H1 (cell line): ENCODE measurements around the gene SCNN1A. TPM values are rescaled to one million over a fixed set of nuclear protein-coding genes. Genes with fewer than 3 reads are reported as not detected.

Experiments used
- CTCF ChIA-PET: fragments of 300-600 bp; sonication (Branson Sonifier 250); formaldehyde crosslinking; loops from one replicate; lab custom pipeline; 2021; ENCODE audit not compliant: partially characterized antibody; lab: Charles Lee
- POLR2A ChIA-PET: fragments of 300-600 bp; sonication (Branson Sonifier 250); formaldehyde crosslinking; loops from one replicate; lab custom pipeline; 2021; ENCODE audit warnings: inconsistent platforms; ENCODE audit not compliant: partially characterized antibody; lab: Charles Lee
- DNase-seq, 2 experiments: peaks; one replicate each; pipeline versions ENCODE4 v3.0.0 to v3.0.0-alpha.2; 2010 to 2022; ENCODE audit warnings: low spot score in 2 of 2, low read depth in 1 of 2, mixed read lengths in 1 of 2
- FAIRE-seq: peaks from 2 replicates; lab custom pipeline; 2011; peaks lifted over from hg19 to GRCh38; lab: Jason Lieb, UNC
- H2AFZ ChIP-seq: 2 replicates; pipeline ENCODE4 v1.8.1; 2012; ENCODE audit warnings: low read length, inconsistent platforms
- H2AK5ac ChIP-seq: 2 replicates; pipeline ENCODE4 v1.6.1; 2013; ENCODE audit warnings: low read depth, low read length
- H2BK120ac ChIP-seq: replicated peaks from 2 replicates; pipeline ENCODE3; 2013; ENCODE audit warnings: low read depth, low read length, inconsistent platforms
- H2BK12ac ChIP-seq: 2 replicates; pipeline ENCODE4 v1.6.1; 2013; ENCODE audit warnings: low read depth, low read length
- H2BK15ac ChIP-seq: 2 replicates; pipeline ENCODE4 v1.6.1; 2013; ENCODE audit warnings: low read length
- H2BK20ac ChIP-seq: 2 replicates; pipeline ENCODE4 v1.6.1; 2013; ENCODE audit warnings: low read length
- H2BK5ac ChIP-seq: 2 replicates; pipeline ENCODE4 v1.6.1; 2013; ENCODE audit warnings: low read depth, low read length
- H3K14ac ChIP-seq: 2 replicates; pipeline ENCODE4 v1.6.1; 2013; ENCODE audit warnings: inconsistent platforms; ENCODE audit not compliant: insufficient read length
- H3K18ac ChIP-seq: 2 replicates; pipeline ENCODE4 v1.6.1; 2013; ENCODE audit warnings: low read length; ENCODE audit errors: extremely low read depth
- H3K23ac ChIP-seq: 2 replicates; pipeline ENCODE4 v1.6.1; 2013; ENCODE audit warnings: inconsistent platforms; ENCODE audit not compliant: insufficient read length
- H3K23me2 ChIP-seq: 2 replicates; pipeline ENCODE4 v1.6.1; 2013; ENCODE audit warnings: low read depth, low read length
- H3K27ac ChIP-seq: 2 replicates; pipeline ENCODE4 v1.6.1; 2011; ENCODE audit warnings: low read depth, low read length, inconsistent platforms
- H3K27me3 ChIP-seq, 4 experiments: replicated peaks in 1 of 4; 1 replicate in 1 of 4; 2 replicates in 3 of 4; pipeline versions ENCODE4 v1.6.1 to v1.8.1; 2011 to 2013; ENCODE audit warnings: low read length in 3 of 4, mild to moderate bottlenecking in 3 of 4, inconsistent platforms in 2 of 4, mixed read lengths in 2 of 4, moderate library complexity in 1 of 4; ENCODE audit not compliant: control insufficient read depth in 3 of 4, insufficient read depth in 3 of 4; ENCODE audit errors: extremely low read depth in 1 of 4
- H3K36me3 ChIP-seq, 4 experiments: 2 replicates each; pipeline versions ENCODE4 v1.6.1 to v1.8.1; 2011 to 2013; ENCODE audit warnings: mild to moderate bottlenecking in 4 of 4, low read length in 3 of 4, moderate library complexity in 2 of 4, control low read depth in 1 of 4, inconsistent platforms in 1 of 4; ENCODE audit not compliant: insufficient read depth in 4 of 4, control insufficient read depth in 2 of 4
- H3K4ac ChIP-seq: replicated peaks from 2 replicates; pipeline ENCODE3; 2013; ENCODE audit warnings: low read length, low read depth, mixed read lengths, inconsistent platforms; ENCODE audit not compliant: insufficient read length
- H3K4me1 ChIP-seq, 4 experiments: replicated peaks in 1 of 4; 1 replicate in 1 of 4; 2 replicates in 3 of 4; pipeline versions ENCODE4 v1.6.1 to v1.8.1; 2011 to 2013; ENCODE audit warnings: low read length in 3 of 4, inconsistent platforms in 2 of 4, mixed read lengths in 1 of 4; ENCODE audit not compliant: insufficient read depth in 4 of 4, control insufficient read depth in 3 of 4
- H3K4me2 ChIP-seq, 2 experiments: 2 replicates each; pipeline versions ENCODE4 v1.6.1 to v1.8.1; 2011 to 2013; ENCODE audit warnings: low read depth in 2 of 2, low read length in 2 of 2, control low read depth in 1 of 2, inconsistent platforms in 1 of 2, mild to moderate bottlenecking in 1 of 2; ENCODE audit not compliant: insufficient read depth in 1 of 2
- H3K4me3 ChIP-seq, 4 experiments: fragments of 200-600, 300-600 bp in 1 of 4; sonication (generic), shearing (Covaris generic), sonication (Bioruptor Twin) in 1 of 4; 2 replicates each; pipeline versions ENCODE4 v1.5.1 to v1.8.1; 2011 to 2016; ENCODE audit warnings: low read length in 4 of 4, low read depth in 3 of 4, control low read depth in 2 of 4, inconsistent platforms in 2 of 4, mild to moderate bottlenecking in 2 of 4, mixed read lengths in 1 of 4, moderate library complexity in 1 of 4; ENCODE audit not compliant: insufficient read depth in 2 of 4; ENCODE audit errors: extremely low read depth in 1 of 4
- H3K56ac ChIP-seq: replicated peaks from 2 replicates; pipeline ENCODE3; 2013; ENCODE audit warnings: low read depth, mild to moderate bottlenecking, mixed read lengths, low read length, inconsistent platforms; ENCODE audit not compliant: insufficient read length
- H3K79me1 ChIP-seq: 2 replicates; pipeline ENCODE4 v1.6.1; 2013; ENCODE audit warnings: low read depth, low read length, control low read depth
- H3K79me2 ChIP-seq, 2 experiments: 2 replicates each; pipeline versions ENCODE4 v1.6.1 to v1.8.1; 2012 to 2013; ENCODE audit warnings: low read length in 2 of 2, mild to moderate bottlenecking in 2 of 2, inconsistent platforms in 1 of 2; ENCODE audit not compliant: insufficient read depth in 2 of 2, control insufficient read depth in 1 of 2
- H3K9ac ChIP-seq, 4 experiments: replicated peaks in 1 of 4; 1 replicate in 1 of 4; 2 replicates in 3 of 4; pipeline versions ENCODE4 v1.6.1 to v1.8.1; 2011 to 2013; ENCODE audit warnings: low read depth in 3 of 4, low read length in 3 of 4, control low read depth in 2 of 4, mild to moderate bottlenecking in 2 of 4, moderate library complexity in 2 of 4, inconsistent platforms in 1 of 4; ENCODE audit errors: extremely low read depth in 1 of 4
- H3K9me3 ChIP-seq, 2 experiments: 2 replicates each; pipeline versions ENCODE4 v1.6.1 to v1.8.1; 2012 to 2013; ENCODE audit warnings: mild to moderate bottlenecking in 2 of 2, moderate library complexity in 2 of 2, control low read depth in 1 of 2, inconsistent platforms in 1 of 2, low read depth in 1 of 2, low read length in 1 of 2, mixed read lengths in 1 of 2; ENCODE audit not compliant: insufficient read depth in 2 of 2
- H4K20me1 ChIP-seq, 2 experiments: replicated peaks in 1 of 2; 2 replicates each; pipeline versions ENCODE3 to v1.8.1; 2011 to 2013; ENCODE audit warnings: inconsistent platforms in 2 of 2, low read length in 2 of 2, mild to moderate bottlenecking in 1 of 2; ENCODE audit not compliant: insufficient read depth in 2 of 2, control insufficient read depth in 1 of 2
- H4K5ac ChIP-seq: 2 replicates; pipeline ENCODE4 v1.6.1; 2013; ENCODE audit warnings: low read length, low read depth, mixed read lengths, inconsistent platforms; ENCODE audit not compliant: insufficient read length
- H4K8ac ChIP-seq: 2 replicates; pipeline ENCODE4 v1.8.0; 2013; ENCODE audit warnings: mild to moderate bottlenecking, moderate library complexity, low read length, inconsistent platforms; ENCODE audit not compliant: insufficient read depth; ENCODE audit errors: extremely low read depth
- H4K91ac ChIP-seq: replicated peaks from 2 replicates; pipeline ENCODE3; 2013; ENCODE audit warnings: low read length, mixed read lengths, inconsistent platforms; ENCODE audit not compliant: insufficient read length
- CBX5 ChIP-seq: fragments of 300-800, 300-1000 bp; sonication (generic); IDR thresholded peaks from 2 replicates; pipeline ENCODE4 v1.7.1; 2016; ENCODE audit warnings: antibody characterized with exemption, low read length, low read depth
- JUND ChIP-seq: IDR thresholded peaks from 2 replicates; pipeline ENCODE4 v1.6.1; 2011; ENCODE audit warnings: mild to moderate bottlenecking, improper control_type of control experiment, low read length
- WGBS, 2 experiments: shearing (Covaris generic) in 1 of 2; methylation state at CpG; one replicate each; pipeline versions ENCODE4 v1.1.6 to v1.1.7; 2013 to 2015; ENCODE audit warnings: low lambda C conversion rate in 2 of 2, mixed read lengths in 2 of 2, inconsistent platforms in 1 of 2, low coverage in 1 of 2, missing lambda C conversion rate in 1 of 2; ENCODE audit not compliant: insufficient replicate concordance in 2 of 2, insufficient coverage in 1 of 2, insufficient read length in 1 of 2; ENCODE audit errors: extremely low coverage in 1 of 2, missing lambda C conversion rate in 1 of 2; 5-methylcytosine and 5-hydroxymethylcytosine counted together
- polyA plus RNA-seq, 7 experiments: library from polyadenylated mRNA; depleted of rRNA in 3 of 7; stranded (reverse) in 5 of 7; unstranded in 2 of 7; fragments of >200 nt in 5 of 7; fragments of 200-250 nt in 2 of 7; gene quantifications; 1 replicate in 5 of 7; 2 replicates in 1 of 7; 4 replicates in 1 of 7; pipeline versions ENCODE4 v1.2.1 to v1.2.3, GENCODE V29; 2011 to 2013; ENCODE audit warnings: missing spikeins in 2 of 7, mixed read lengths in 2 of 7
- total RNA-seq: library from RNA; stranded (reverse); fragmentation: NEBNext Ultra II Directional; extraction: Animal tissue kit (Norgen Biotek cat#: 25700); gene quantifications from 2 replicates; pipeline ENCODE4 v1.2.1, GENCODE V29; 2021

SCNN1A gene
- total and polyA plus RNA-seq, 2 of the 8 experiments (the other 6 are each of a cell fraction or from before 2014, with no cell fraction given), result 85.5 to 156 TPM

DNA sequence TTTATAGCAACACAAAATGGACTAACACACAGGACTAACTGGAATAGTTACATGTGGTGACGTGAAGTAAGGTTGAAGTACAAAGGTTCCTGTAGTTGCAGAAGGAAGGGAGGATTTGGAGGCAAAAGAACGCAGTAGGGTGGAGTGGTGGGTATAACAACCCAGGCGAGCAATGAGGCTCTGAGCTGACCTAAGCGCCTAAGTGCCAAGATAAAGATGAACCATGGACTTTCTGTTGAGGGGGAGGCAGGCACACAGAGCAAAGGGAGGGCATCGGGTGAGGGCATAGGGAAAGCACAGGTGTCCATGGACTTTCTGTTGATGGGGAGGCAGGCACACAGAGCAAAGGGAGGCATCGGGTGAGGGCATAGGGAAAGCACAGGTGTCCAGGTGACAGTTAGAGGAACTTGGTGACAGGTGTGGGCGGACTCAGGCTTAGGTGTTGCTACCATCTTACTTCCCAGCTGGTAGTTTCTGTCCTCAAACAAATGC is 15.2 kb downstream of the SCNN1A start:
- Histone ChIP-seq H2BK120ac (no peak overlapping the region), H3K4ac (no peak overlapping the region), H2BK20ac (no peak overlapping the region), H2AFZ (no peak overlapping the region), H3K23ac (no peak overlapping the region), H3K56ac (no peak overlapping the region), H3K27me3 (no peaks in the 10 kb centered on the region), H3K79me1 (peaks cover 2% of the 10 kb centered on the region; the same call in 1 of the 2 replicates), H3K79me2 (peaks cover 0 to 13% of the 10 kb centered on the region in 2 experiments; a peak in 1 of 4 replicates), H3K36me3 (peaks cover 2 to 40% (median 20%) of the 10 kb centered on the region in 4 experiments), H3K9ac (no peak overlapping the region), H3K4me1 (peaks cover 0 to 3% (median 2%) of the 10 kb centered on the region in 4 experiments; a peak in 4 of 7 replicates), H4K8ac (no peak overlapping the region), H3K4me3 (no peak overlapping the region), H3K9me3 (no peaks in the 10 kb centered on the region), H2BK5ac (no peak overlapping the region; the same call in 1 of the 2 replicates), H3K18ac (no peak overlapping the region), H4K91ac (no peak overlapping the region), H3K23me2 (peaks cover 2% of the 10 kb centered on the region; the same call in 1 of the 2 replicates), H2BK15ac (no peak overlapping the region), H3K14ac (no peak overlapping the region), H2BK12ac (no peak overlapping the region), H4K20me1 (peaks cover 4 to 9% of the 10 kb centered on the region in 2 experiments)
- WGBS, 2 experiments, result 78% methylated on average over 7 of the region's 7 CpGs; no CpG with 5 or more reads in 1 of the 2 experiments
- CTCF ChIA-PET, result interaction anchor here (0.5 to 3.5 kb wide), 6 partner anchors 14 to 105 kb away, joined by 3 to 16 read pairs (median 4); no protein-coding TSS in a partner anchor
- no peak for FAIRE-seq
- TF ChIP-seq CBX5 (no peak), JUND (no peak)
- TF ChIP-seq, all 59 proteins: peak for 0
- no peak overlapping the region for H3K27ac ChIP-seq
- H2AK5ac ChIP-seq, result no peak overlapping the region
- POLR2A ChIA-PET, result interaction anchor here (0.6 to 10.6 kb wide), 6 partner anchors 10 to 23 kb away, joined by 3 to 141 read pairs (median 6); partner anchors contain the start of genes SCNN1A and TNFRSF1A
- H3K4me2 ChIP-seq, result no peak overlapping the region
- no peak for DNase-seq
- H4K5ac ChIP-seq, result no peak overlapping the region
